GM18508 (cell line): Measurements from ENCODE around the gene DDB1.
A peak's percentile ranks its signal among the peaks of the same experiment; 100 is the strongest.

Experiments
- ATAC-seq: cut with Tn5 transposase; IDR thresholded peaks from one replicate; pipeline ENCODE4 v1.9.1; 2021; ENCODE audit warnings: moderate number of reproducible peaks; ENCODE audit not compliant: insufficient read depth, unreplicated experiment

The DDB1 gene

DNA sequence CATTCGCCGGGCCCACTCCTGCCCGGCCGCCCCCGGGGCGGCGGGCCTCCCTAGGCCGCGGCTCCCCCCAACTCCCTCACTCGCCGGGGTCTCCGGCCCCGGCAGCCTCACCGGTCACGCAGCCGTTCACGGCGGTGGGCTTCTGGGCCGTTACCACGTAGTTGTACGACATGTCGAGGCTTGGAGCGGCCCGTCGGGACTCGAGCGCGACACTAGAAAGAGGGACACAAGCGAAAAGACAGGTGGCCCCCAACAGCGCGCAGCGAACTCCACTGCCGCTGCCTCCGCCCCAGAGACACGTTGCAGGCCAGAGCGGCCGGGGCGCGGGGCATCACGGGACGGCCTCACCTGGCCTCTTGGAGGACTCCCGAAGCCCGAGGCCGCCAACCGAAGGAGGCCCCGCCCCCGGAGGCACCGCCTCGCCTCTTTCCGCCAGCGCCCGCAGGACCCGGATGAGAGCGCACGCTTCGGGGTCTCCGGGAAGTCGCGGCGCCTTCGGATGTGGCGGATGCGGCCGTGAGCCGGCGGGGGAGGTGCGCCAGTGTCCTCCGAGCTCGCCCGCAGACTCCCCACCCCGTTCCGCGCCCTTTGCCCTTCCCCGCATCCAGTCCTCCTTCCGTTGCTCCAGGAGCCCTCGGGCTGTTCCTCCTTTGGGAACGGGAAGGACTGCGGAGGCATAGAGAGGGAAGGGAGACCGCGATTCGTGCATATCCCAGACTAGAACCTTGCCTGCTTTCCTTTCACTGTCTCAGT is at the start of gene DDB1, which contains the start of gene TKFC:
Gene DDB1 (minus strand): TSS at position 309 of the 753 bp plus-strand sequence. CDS start 137 bp downstream, at position 172.
Gene TKFC (plus strand): TSS at position 432 of the 753 bp plus-strand sequence. CDS start 1,501 bp downstream, outside the sequence.
- no peak for ATAC-seq

- ATAC-seq, result no peak
These were observed 48.0 kb upstream of the DDB1 start for GRCh38 chr11:61380884-61381283.

DNA sequence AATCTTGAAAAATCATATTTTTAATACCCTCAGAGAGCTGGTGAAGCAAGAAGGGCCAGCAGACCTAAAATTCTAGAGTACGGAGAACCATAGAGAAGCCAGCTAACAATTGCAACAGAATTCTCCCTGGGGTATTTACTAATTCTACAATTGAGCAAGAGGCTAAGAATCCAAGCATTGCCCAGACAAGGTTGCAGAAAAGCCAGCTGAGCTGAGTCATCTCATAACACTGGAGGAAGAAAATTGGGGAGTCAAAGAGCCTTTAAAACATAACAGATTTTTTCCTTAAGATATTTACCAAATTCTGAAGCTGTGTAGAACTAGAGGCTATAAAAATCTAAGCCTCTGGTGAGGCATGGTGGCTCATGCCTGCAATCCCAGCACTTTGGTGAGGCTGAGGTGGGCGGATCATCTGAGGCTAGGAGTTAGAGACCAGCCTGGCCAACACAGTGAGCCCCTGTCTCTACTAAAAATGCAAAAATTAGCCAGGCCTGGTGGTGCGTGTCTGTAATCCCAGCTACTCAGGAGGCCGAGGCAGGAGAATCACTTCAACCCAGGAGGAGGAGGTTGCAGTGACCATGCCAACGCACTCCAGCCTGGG is 45.9 kb upstream of the DDB1 start:
- ATAC-seq, result no peak

- no peak for ATAC-seq
These were observed 44.7 kb upstream of the DDB1 start for GRCh38 chr11:61377461-61378160.

- ATAC-seq, result no peak
These were observed 42.8 kb upstream of the DDB1 start for GRCh38 chr11:61375761-61376108.

DNA sequence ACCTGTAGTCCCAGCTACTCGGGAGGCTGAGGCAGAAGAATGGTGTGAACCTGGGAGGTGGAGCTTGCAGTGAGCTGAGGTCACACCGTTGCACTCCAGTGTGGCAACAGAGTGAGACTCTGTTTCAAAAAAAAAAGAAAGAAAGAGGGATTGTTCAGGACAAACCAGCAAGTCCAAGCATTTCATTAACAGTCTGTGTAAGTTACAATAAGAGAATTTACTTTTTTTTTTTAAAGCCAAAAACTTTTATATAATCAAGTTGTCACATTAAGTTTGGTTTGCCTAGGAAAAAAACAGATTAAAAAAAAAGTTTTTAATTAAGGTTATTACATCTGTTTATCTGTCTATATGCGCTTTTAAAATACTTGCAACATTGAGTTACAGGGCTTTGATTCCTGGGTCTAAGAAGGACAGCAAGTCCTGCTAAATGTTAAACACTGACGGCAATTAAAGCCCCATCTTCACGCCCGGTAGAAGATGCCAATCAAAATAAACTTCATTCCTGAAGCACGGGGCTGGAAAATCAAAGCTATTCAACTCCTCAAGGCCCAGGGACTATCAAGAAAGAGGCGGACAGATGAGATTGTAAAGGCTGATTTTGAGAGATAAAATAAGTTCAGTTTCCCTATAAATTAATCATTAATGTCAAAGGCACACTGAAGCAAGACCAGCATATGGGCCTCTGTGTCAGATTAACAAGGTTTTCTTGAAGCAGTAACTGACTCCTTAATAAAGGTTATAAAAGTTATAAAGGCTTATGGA is 39.9 kb upstream of the DDB1 start:
- no peak for ATAC-seq

- ATAC-seq, result no peak
These were observed 37.6 kb upstream of the DDB1 start for GRCh38 chr11:61370349-61371005.

- no peak for ATAC-seq
These were observed 36.8 kb upstream of the DDB1 start for GRCh38 chr11:61369372-61370348.

DNA sequence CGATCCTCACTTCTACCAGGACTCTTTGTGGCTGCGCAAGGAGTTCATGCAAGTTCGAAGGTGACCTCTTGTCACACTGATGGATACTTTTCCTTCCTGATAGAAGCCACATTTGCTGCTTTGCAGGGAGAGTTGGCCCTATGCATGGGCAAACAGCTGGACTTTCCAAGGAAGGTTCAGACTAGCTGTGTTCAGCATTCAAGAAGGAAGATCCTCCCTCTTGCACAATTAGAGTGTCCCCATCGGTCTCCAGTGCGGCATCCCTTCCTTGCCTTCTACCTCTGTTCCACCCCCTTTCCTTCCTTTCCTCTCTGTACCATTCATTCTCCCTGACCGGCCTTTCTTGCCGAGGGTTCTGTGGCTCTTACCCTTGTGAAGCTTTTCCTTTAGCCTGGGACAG is 35.7 kb upstream of the DDB1 start:
- ATAC-seq, result no peak

GRCh38 chr11:61367406-61367805 is 34.5 kb upstream of the DDB1 start:
- no peak for ATAC-seq

GRCh38 chr11:61364012-61364675 is 31.2 kb upstream of the DDB1 start:
- no peak for ATAC-seq

GRCh38 chr11:61362542-61362875 is 29.6 kb upstream of the DDB1 start:
- ATAC-seq, result no peak

- peak; percentile 48 for ATAC-seq
These were observed 29.0 kb upstream of the DDB1 start, which contains the start of the genes CYB561A3 and TMEM138 for GRCh38 chr11:61361741-61362541. CYB561A3 (minus strand) TSS chr11:61361882; CDS start chr11:61356713, 5,169 bp downstream. TMEM138 (plus strand) TSS chr11:61362374; CDS start chr11:61364391, 2,017 bp downstream.

GRCh38 chr11:61361237-61361740 is 28.4 kb upstream of the DDB1 start:
- ATAC-seq, result no peak

DNA sequence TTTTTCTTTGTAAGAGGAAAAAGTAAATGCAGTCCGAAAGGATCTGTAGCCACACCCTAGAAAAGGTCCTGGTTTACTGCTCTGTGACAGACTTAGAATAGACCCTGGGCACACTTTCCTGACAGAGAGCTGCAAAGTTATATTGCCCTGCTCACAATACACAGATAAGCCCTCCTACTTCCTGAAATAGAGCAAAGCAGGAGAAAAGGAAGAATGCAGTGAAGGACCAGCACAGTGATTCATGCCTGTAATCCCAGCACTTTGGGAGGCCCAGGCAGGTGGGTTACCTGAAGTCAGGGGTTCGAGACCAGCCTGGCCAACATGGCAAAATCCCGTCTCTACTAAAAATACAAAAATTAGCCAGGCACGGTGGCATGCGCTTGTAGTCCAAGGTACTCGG is 26.6 kb upstream of the DDB1 start:
- no peak for ATAC-seq

GRCh38 chr11:61358566-61358965 is 25.7 kb upstream of the DDB1 start:
- ATAC-seq, result no peak

DNA sequence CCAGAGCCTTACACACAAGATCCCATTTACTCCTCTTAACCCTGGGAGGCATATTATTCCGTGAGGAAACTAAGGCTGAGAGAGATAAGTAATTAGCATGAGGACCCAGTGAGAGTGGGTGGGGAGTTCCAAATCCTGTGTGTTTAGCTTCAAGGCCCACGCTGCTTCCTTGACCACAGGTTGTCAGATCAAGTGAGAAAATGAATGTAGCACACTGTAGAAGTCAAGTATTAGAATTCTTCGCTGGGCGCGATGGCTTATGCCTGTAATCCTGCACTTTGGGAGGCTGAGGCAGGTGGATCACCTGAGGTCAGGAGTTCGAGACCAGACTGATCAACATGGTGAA is 25.0 kb upstream of the DDB1 start:
- no peak for ATAC-seq
